Measurements from ENCODE around the gene SLC4A4. TPM values are rescaled to one million over a fixed set of nuclear protein-coding genes. Genes with fewer than 3 reads are reported as not detected.

The SLC4A4 gene
- total and polyA plus RNA-seq, 2 experiments from 2014 or later: 9.6 to 14.2 TPM

GRCh38 chr4:71554025-71554424 is 215.2 kb downstream of the SLC4A4 start:
- H3K36me3 ChIP-seq (replicated peaks; ENCODE audit: insufficient read depth, low read depth): no peaks in the 10 kb centered on the region
- H3K9me2 ChIP-seq (replicated peaks; ENCODE audit: insufficient read depth): no peaks in the 10 kb centered on the region
- DNase-seq (ENCODE audit: low spot score): no peak
- no peaks in the 10 kb centered on the region for H4K20me1 ChIP-seq (ENCODE audit: insufficient read depth, poor library complexity, severe bottlenecking)
- no peak overlapping the region for H3K4me3 ChIP-seq
- no peak overlapping the region for H3K27ac ChIP-seq
- no peak overlapping the region for H3K4me2 ChIP-seq
- TF ChIP-seq EZH2phosphoT487 (IDR thresholded peaks at IDR 0.05; ENCODE audit: low read depth, severe bottlenecking, unreplicated experiment) (no peak), EZH2 (IDR thresholded peaks at IDR 0.05; ENCODE audit: borderline replicate concordance) (no peak)
- TF ChIP-seq, protein P1, sequence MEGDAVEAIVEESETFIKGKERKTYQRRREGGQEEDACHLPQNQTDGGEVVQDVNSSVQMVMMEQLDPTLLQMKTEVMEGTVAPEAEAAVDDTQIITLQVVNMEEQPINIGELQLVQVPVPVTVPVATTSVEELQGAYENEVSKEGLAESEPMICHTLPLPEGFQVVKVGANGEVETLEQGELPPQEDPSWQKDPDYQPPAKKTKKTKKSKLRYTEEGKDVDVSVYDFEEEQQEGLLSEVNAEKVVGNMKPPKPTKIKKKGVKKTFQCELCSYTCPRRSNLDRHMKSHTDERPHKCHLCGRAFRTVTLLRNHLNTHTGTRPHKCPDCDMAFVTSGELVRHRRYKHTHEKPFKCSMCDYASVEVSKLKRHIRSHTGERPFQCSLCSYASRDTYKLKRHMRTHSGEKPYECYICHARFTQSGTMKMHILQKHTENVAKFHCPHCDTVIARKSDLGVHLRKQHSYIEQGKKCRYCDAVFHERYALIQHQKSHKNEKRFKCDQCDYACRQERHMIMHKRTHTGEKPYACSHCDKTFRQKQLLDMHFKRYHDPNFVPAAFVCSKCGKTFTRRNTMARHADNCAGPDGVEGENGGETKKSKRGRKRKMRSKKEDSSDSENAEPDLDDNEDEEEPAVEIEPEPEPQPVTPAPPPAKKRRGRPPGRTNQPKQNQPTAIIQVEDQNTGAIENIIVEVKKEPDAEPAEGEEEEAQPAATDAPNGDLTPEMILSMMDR (IDR thresholded peaks at IDR 0.05; ENCODE audit: poor library complexity): no peak
- no peak overlapping the region for H2AFZ ChIP-seq
- no peaks in the 10 kb centered on the region for H3K9me3 ChIP-seq (ENCODE audit: low read depth)
- H3K4me1 ChIP-seq (ENCODE audit: insufficient read depth): peaks cover 18% of the 10 kb centered on the region
- H3K79me2 ChIP-seq: no peaks in the 10 kb centered on the region
- H3K27me3 ChIP-seq: no peaks in the 10 kb centered on the region
- WGBS (ENCODE audit: low lambda C conversion rate, missing lambda C conversion rate): 85% methylated on average over 2 of the region's 2 CpGs

- no peaks in the 10 kb centered on the region for H3K4me1 ChIP-seq (ENCODE audit: insufficient read depth)
- H3K27me3 ChIP-seq: no peaks in the 10 kb centered on the region
- H2AFZ ChIP-seq: no peak overlapping the region
- no peak for TF ChIP-seq EZH2phosphoT487 (IDR thresholded peaks at IDR 0.05; ENCODE audit: low read depth, severe bottlenecking, unreplicated experiment)
- TF ChIP-seq EZH2 (IDR thresholded peaks at IDR 0.05; ENCODE audit: borderline replicate concordance): no peak
- TF ChIP-seq, protein P1 (IDR thresholded peaks at IDR 0.05; ENCODE audit: poor library complexity): no peak
- no peaks in the 10 kb centered on the region for H3K36me3 ChIP-seq (replicated peaks; ENCODE audit: insufficient read depth, low read depth)
- H3K27ac ChIP-seq: no peak overlapping the region
- H3K9me2 ChIP-seq (replicated peaks; ENCODE audit: insufficient read depth): no peaks in the 10 kb centered on the region
- DNase-seq (ENCODE audit: low spot score): no peak
- H3K79me2 ChIP-seq: no peaks in the 10 kb centered on the region
- H3K4me3 ChIP-seq: no peak overlapping the region
- no peak overlapping the region for H3K4me2 ChIP-seq
- no peaks in the 10 kb centered on the region for H4K20me1 ChIP-seq (ENCODE audit: insufficient read depth, poor library complexity, severe bottlenecking)
- H3K9me3 ChIP-seq (ENCODE audit: low read depth): no peaks in the 10 kb centered on the region
- 53% methylated on average over 1 of the region's 1 CpG for WGBS (ENCODE audit: low lambda C conversion rate, missing lambda C conversion rate)
These were observed 219.4 kb downstream of the SLC4A4 start for GRCh38 chr4:71558248-71558647.

DNA sequence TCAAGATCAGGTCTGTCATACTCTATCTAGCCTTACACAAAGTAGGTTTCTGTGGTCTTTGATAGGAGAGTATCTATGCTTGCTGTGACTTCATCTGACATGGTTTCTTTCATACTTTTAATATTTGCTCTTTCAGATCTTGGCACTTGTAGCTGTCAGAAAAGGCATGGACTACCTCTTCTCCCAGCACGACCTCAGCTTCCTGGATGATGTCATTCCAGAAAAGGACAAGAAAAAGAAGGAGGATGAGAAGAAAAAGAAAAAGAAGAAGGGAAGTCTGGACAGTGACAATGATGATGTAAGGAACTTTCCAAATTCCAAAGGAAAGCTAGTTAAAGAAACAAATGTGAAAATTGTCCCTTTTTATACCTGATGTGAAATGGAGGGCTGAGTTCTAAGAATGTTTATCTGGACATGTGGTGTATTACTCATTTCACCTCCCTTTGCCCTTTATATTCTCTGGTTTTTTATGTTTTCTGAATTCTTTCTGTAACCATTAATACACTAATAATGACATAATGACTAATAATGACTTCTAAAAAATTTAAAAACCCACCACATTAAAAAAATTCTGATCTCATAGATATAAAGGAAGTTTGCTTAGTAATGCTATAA is 221.2 kb downstream of the SLC4A4 start:
- H3K27me3 ChIP-seq: no peaks in the 10 kb centered on the region
- H3K36me3 ChIP-seq (replicated peaks; ENCODE audit: insufficient read depth, low read depth): no peaks in the 10 kb centered on the region
- no peaks in the 10 kb centered on the region for H4K20me1 ChIP-seq (ENCODE audit: insufficient read depth, poor library complexity, severe bottlenecking)
- H3K9me2 ChIP-seq (replicated peaks; ENCODE audit: insufficient read depth): no peaks in the 10 kb centered on the region
- no peaks in the 10 kb centered on the region for H3K79me2 ChIP-seq
- no peak overlapping the region for H3K27ac ChIP-seq
- no peaks in the 10 kb centered on the region for H3K9me3 ChIP-seq (ENCODE audit: low read depth)
- H2AFZ ChIP-seq: no peak overlapping the region
- 0% methylated on average over 1 of the region's 1 CpG for WGBS (ENCODE audit: low lambda C conversion rate, missing lambda C conversion rate)
- H3K4me1 ChIP-seq (ENCODE audit: insufficient read depth): no peaks in the 10 kb centered on the region
- H3K4me3 ChIP-seq: no peak overlapping the region
- no peak for DNase-seq (ENCODE audit: low spot score)
- TF ChIP-seq EZH2 (IDR thresholded peaks at IDR 0.05; ENCODE audit: borderline replicate concordance) (no peak), EZH2phosphoT487 (IDR thresholded peaks at IDR 0.05; ENCODE audit: low read depth, severe bottlenecking, unreplicated experiment) (no peak)
- TF ChIP-seq, protein P1 (IDR thresholded peaks at IDR 0.05; ENCODE audit: poor library complexity): no peak
- no peak overlapping the region for H3K4me2 ChIP-seq
